ENCODE measurements around the gene ARL8B. TPM values are rescaled to one million over a fixed set of nuclear protein-coding genes. Genes with fewer than 3 reads are reported as not detected.

Gene ARL8B
- total RNA-seq, 1 experiment from 2014 or later, result 29.0 TPM

GRCh38 chr3:5169807-5170206 is 47.7 kb downstream of the ARL8B start:
- Histone ChIP-seq H4K20me1 (ENCODE audit: control insufficient read depth, insufficient read depth, insufficient read length) (no peaks in the 10 kb centered on the region), H2BK15ac (ENCODE audit: low read depth, low read length) (no peak overlapping the region), H2AK5ac (ENCODE audit: insufficient read length, low read length) (no peak overlapping the region), H3K27ac (ENCODE audit: insufficient read length, low read depth, low read length) (no peak overlapping the region), H3K23me2 (ENCODE audit: insufficient read length, low read depth, low read length, poor library complexity, severe bottlenecking) (no peaks in the 10 kb centered on the region), H4K91ac (ENCODE audit: insufficient read length, low read depth, low read length) (no peak overlapping the region), H3K9me3 (ENCODE audit: control insufficient read depth, low read depth, low read length) (no peaks in the 10 kb centered on the region), H3K9ac (ENCODE audit: extremely low read depth, insufficient read length, low read length) (no peak overlapping the region), H3K14ac (ENCODE audit: insufficient read depth, low read length) (no peak overlapping the region), H3K79me2 (ENCODE audit: insufficient read depth, low read length) (peaks cover 3% of the 10 kb centered on the region; the same call in 1 of the 2 replicates), H3K56ac (ENCODE audit: insufficient read length, low read depth, low read length) (no peak overlapping the region), H4K8ac (replicated peaks; ENCODE audit: insufficient read length, low read depth, low read length) (no peak overlapping the region), H2BK20ac (ENCODE audit: low read depth, low read length, poor library complexity, severe bottlenecking) (no peak overlapping the region), H2BK12ac (ENCODE audit: insufficient read length, low read depth, low read length) (no peak overlapping the region), H3K79me1 (ENCODE audit: insufficient read depth, low read depth, low read length, poor library complexity, severe bottlenecking) (no peaks in the 10 kb centered on the region), H3K4ac (ENCODE audit: low read depth, low read length) (no peak overlapping the region), H2BK5ac (ENCODE audit: insufficient read length, low read length) (no peak overlapping the region), H3K18ac (ENCODE audit: insufficient read length, low read depth, low read length) (no peak overlapping the region), H3K27me3 (ENCODE audit: insufficient read depth, low read length) (no peaks in the 10 kb centered on the region), H2AFZ (ENCODE audit: low read length) (no peak overlapping the region), H3K23ac (ENCODE audit: insufficient read length, low read depth, low read length) (no peak overlapping the region), H3K4me1 (ENCODE audit: insufficient read depth, low read length) (no peaks in the 10 kb centered on the region), H4K5ac (ENCODE audit: insufficient read length, low read depth, low read length) (no peak overlapping the region), H3T11ph (ENCODE audit: low read length) (no peak overlapping the region), H3K4me2 (ENCODE audit: insufficient read depth, insufficient read length, low read length) (no peak overlapping the region), H2BK120ac (ENCODE audit: low read depth, low read length, poor library complexity, severe bottlenecking) (no peak overlapping the region)
- H3K27me3 Mint-ChIP-seq (ENCODE audit: low read depth), result no peaks in the 10 kb centered on the region
- H3K4me1 Mint-ChIP-seq, result peaks cover 13 to 15% of the 10 kb centered on the region in 2 experiments
- no peak overlapping the region for H3K4me3 Mint-ChIP-seq
- no peak for DNase-seq
- no CpG with 5 or more reads among the region's 2 CpGs for WGBS (ENCODE audit: extremely low coverage, insufficient read length, low lambda C conversion rate)
- no peaks in the 10 kb centered on the region for H3K9me3 Mint-ChIP-seq
- peaks cover 3 to 16% (median 11%) of the 10 kb centered on the region in 3 experiments; a peak in 6 of 7 replicates for H3K36me3 Mint-ChIP-seq (ENCODE audit: insufficient read depth in 1 of 3, low read depth in 3 of 3)
- no peak overlapping the region for H3K27ac Mint-ChIP-seq
- TF ChIP-seq, protein P1, sequence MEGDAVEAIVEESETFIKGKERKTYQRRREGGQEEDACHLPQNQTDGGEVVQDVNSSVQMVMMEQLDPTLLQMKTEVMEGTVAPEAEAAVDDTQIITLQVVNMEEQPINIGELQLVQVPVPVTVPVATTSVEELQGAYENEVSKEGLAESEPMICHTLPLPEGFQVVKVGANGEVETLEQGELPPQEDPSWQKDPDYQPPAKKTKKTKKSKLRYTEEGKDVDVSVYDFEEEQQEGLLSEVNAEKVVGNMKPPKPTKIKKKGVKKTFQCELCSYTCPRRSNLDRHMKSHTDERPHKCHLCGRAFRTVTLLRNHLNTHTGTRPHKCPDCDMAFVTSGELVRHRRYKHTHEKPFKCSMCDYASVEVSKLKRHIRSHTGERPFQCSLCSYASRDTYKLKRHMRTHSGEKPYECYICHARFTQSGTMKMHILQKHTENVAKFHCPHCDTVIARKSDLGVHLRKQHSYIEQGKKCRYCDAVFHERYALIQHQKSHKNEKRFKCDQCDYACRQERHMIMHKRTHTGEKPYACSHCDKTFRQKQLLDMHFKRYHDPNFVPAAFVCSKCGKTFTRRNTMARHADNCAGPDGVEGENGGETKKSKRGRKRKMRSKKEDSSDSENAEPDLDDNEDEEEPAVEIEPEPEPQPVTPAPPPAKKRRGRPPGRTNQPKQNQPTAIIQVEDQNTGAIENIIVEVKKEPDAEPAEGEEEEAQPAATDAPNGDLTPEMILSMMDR (conservative IDR thresholded peaks at IDR 0.05), result no peak
